IMR-90 (cell line): ENCODE results near the gene EGLN1. TPM values are rescaled to one million over a fixed set of nuclear protein-coding genes. Genes with fewer than 3 reads are reported as not detected.

ENCODE experiments used
- ATAC-seq: fragments of 200-7000 bp; cut with Tn5 transposase; 2 replicates; pipeline ENCODE4 v1.9.1; 2020; ENCODE audit warnings: low read depth, mild to moderate bottlenecking, moderate library complexity
- BruUV-seq: library from RNA; stranded (reverse); fragments of 400-500 nt; replicated peaks from 2 replicates; lab custom pipeline; 2021; lab: Mats Ljungman, UMichigan
- CTCF ChIA-PET: fragments of 300-600 bp; formaldehyde crosslinking; extraction: SDS; loops from one replicate; lab custom pipeline; 2021; ENCODE audit warnings: antibody characterized with exemption; lab: Yijun Ruan, JAX
- POLR2A ChIA-PET: fragments of 300-600 bp; sonication (Branson Sonifier 250); formaldehyde crosslinking; loops from one replicate; lab custom pipeline; 2022; ENCODE audit warnings: antibody characterized with exemption; ENCODE audit not compliant: unreplicated experiment; lab: Charles Lee
- DNase-seq: peaks from one replicate; pipeline ENCODE4 v3.0.0; 2013
- H2AFZ ChIP-seq: replicated peaks from 2 replicates; pipeline ENCODE3; 2013; ENCODE audit warnings: low read length, mild to moderate bottlenecking; ENCODE audit not compliant: poor library complexity
- H2AK5ac ChIP-seq: 2 replicates; pipeline ENCODE4 v1.6.1; 2013; ENCODE audit warnings: low read depth, low read length, inconsistent platforms
- H2AK9ac ChIP-seq: replicated peaks from 2 replicates; pipeline ENCODE3; 2013; ENCODE audit warnings: mild to moderate bottlenecking, low read depth, low read length, moderate library complexity; ENCODE audit not compliant: poor library complexity
- H2BK120ac ChIP-seq: 2 replicates; pipeline ENCODE4 v1.6.1; 2013; ENCODE audit warnings: low read depth, low read length, inconsistent platforms
- H2BK15ac ChIP-seq: 3 replicates; pipeline ENCODE4 v1.6.1; 2013; ENCODE audit warnings: low read depth, low read length, inconsistent platforms
- H2BK20ac ChIP-seq: 2 replicates; pipeline ENCODE4 v1.6.1; 2013; ENCODE audit warnings: low read depth, mild to moderate bottlenecking, inconsistent platforms, low read length, moderate library complexity
- H2BK5ac ChIP-seq: 2 replicates; pipeline ENCODE4 v1.6.1; 2013; ENCODE audit warnings: mild to moderate bottlenecking, low read depth, low read length, inconsistent platforms; ENCODE audit not compliant: poor library complexity, severe bottlenecking
- H3K14ac ChIP-seq: replicated peaks from 2 replicates; pipeline ENCODE4 v1.6.1; 2013; ENCODE audit warnings: low read depth, low read length, inconsistent platforms
- H3K18ac ChIP-seq: 2 replicates; pipeline ENCODE4 v1.6.1; 2013; ENCODE audit warnings: low read depth, low read length, control low read depth
- H3K23ac ChIP-seq: 2 replicates; pipeline ENCODE4 v1.6.1; 2013; ENCODE audit warnings: low read depth, low read length, inconsistent platforms
- H3K27ac ChIP-seq: 2 replicates; pipeline ENCODE4 v1.5.1; 2013; ENCODE audit warnings: mild to moderate bottlenecking, control low read depth, low read length; ENCODE audit not compliant: insufficient read depth
- H3K27me3 ChIP-seq: 2 replicates; pipeline ENCODE4 v1.6.1; 2013; ENCODE audit warnings: low read length; ENCODE audit not compliant: control insufficient read depth, insufficient read depth
- H3K36me3 ChIP-seq: 2 replicates; pipeline ENCODE4 v1.6.1; 2013; ENCODE audit warnings: low read length, mixed read lengths; ENCODE audit not compliant: control insufficient read depth, insufficient read depth
- H3K4ac ChIP-seq: 2 replicates; pipeline ENCODE4 v1.6.1; 2013; ENCODE audit warnings: low read depth, low read length, inconsistent platforms
- H3K4me1 ChIP-seq: 2 replicates; pipeline ENCODE4 v1.6.1; 2013; ENCODE audit warnings: low read length, mixed read lengths; ENCODE audit not compliant: control insufficient read depth, insufficient read depth
- H3K4me2 ChIP-seq: 2 replicates; pipeline ENCODE4 v1.6.1; 2013; ENCODE audit warnings: low read depth, mild to moderate bottlenecking, control low read depth, low read length, moderate library complexity
- H3K4me3 ChIP-seq: 2 replicates; pipeline ENCODE4 v1.5.1; 2013; ENCODE audit warnings: low read depth, mild to moderate bottlenecking, control low read depth, low read length, moderate library complexity; ENCODE audit not compliant: insufficient read depth
- H3K56ac ChIP-seq: 2 replicates; pipeline ENCODE4 v1.6.1; 2013; ENCODE audit warnings: low read length, inconsistent platforms; ENCODE audit not compliant: insufficient read depth; ENCODE audit errors: extremely low read depth
- H3K79me1 ChIP-seq, 2 experiments: 2 replicates each; pipeline ENCODE4 v1.6.1; 2013; ENCODE audit warnings: low read length in 2 of 2, inconsistent platforms in 1 of 2, low read depth in 1 of 2
- H3K9ac ChIP-seq: 2 replicates; pipeline ENCODE4 v1.6.1; 2013; ENCODE audit warnings: low read depth, low read length, control low read depth
- H3K9me1 ChIP-seq: 2 replicates; pipeline ENCODE4 v1.6.1; 2013; ENCODE audit warnings: low read length, inconsistent platforms; ENCODE audit not compliant: insufficient read depth
- H3K9me3 ChIP-seq: 2 replicates; pipeline ENCODE4 v1.6.1; 2013; ENCODE audit warnings: low read length; ENCODE audit not compliant: control insufficient read depth, insufficient read depth
- H4K20me1 ChIP-seq: 2 replicates; pipeline ENCODE4 v1.6.1; 2013; ENCODE audit warnings: low read length, inconsistent platforms; ENCODE audit not compliant: insufficient read depth
- H4K5ac ChIP-seq: 2 replicates; pipeline ENCODE4 v1.6.1; 2013; ENCODE audit warnings: mild to moderate bottlenecking, low read depth, low read length, control low read depth
- H4K8ac ChIP-seq, 2 experiments: 2 replicates each; pipeline ENCODE4 v1.6.1; 2013; ENCODE audit warnings: low read depth in 2 of 2, low read length in 2 of 2, control low read depth in 1 of 2, inconsistent platforms in 1 of 2
- H4K91ac ChIP-seq: 2 replicates; pipeline ENCODE4 v1.6.1; 2013; ENCODE audit warnings: low read depth, low read length, inconsistent platforms; ENCODE audit not compliant: insufficient read depth
- CTCF ChIP-seq: conservative IDR thresholded peaks from 2 replicates; pipeline ENCODE4 v1.5.1; 2012; ENCODE audit warnings: mild to moderate bottlenecking, low read depth, low read length, improper control_type of control experiment
- FOS ChIP-seq: fragments of 150-350 bp; IDR thresholded peaks from 2 replicates; pipeline ENCODE4 v1.6.1; 2016; ENCODE audit warnings: low read depth, low read length
- POLR2A ChIP-seq: IDR thresholded peaks from 2 replicates; pipeline ENCODE4 v1.6.1; 2012; ENCODE audit warnings: mild to moderate bottlenecking, low read depth, low read length
- WGBS, 2 experiments: methylation state at CpG; one replicate each; pipeline versions ENCODE4 v1.1.5 to v1.1.7; 2013; ENCODE audit warnings: missing lambda C conversion rate in 2 of 2; ENCODE audit not compliant: insufficient read length in 1 of 2; ENCODE audit errors: extremely low coverage in 2 of 2; 5-methylcytosine and 5-hydroxymethylcytosine counted together
- dilution Hi-C: fragments of 300-500 bp; cut with HindIII; formaldehyde crosslinking; loops from one replicate; pipeline ENCODE4 v1.14.3; 2018; ENCODE audit warnings: low sequenced_read_pairs; ENCODE audit not compliant: unreplicated experiment
- in situ Hi-C: fragments of 300-500 bp; cut with MboI; formaldehyde crosslinking; loops from 3 replicates; pipeline ENCODE4 v1.14.3; 2019; ENCODE audit warnings: low sequenced_read_pairs, inconsistent platforms, mixed read lengths
- intact Hi-C: fragments of 100-400 bp; cut with micrococcal nuclease; formaldehyde crosslinking; loops from 2 replicates; pipeline ENCODE4 v1.10.0; 2022
- polyA plus RNA-seq, 3 experiments: library from polyadenylated mRNA; depleted of rRNA; stranded (reverse); fragments of >200 nt; gene quantifications; 2 replicates each; pipeline ENCODE4 v1.2.3, GENCODE V29; 2012; ENCODE audit warnings: low replicate concordance in 1 of 3
- total RNA-seq: library from RNA; depleted of rRNA; stranded (reverse); fragments of >200 nt; gene quantifications from 2 replicates; pipeline ENCODE4 v1.2.3, GENCODE V29; 2012

The EGLN1 gene
- total and polyA plus RNA-seq, 2 of the 4 experiments (the other 2 are of a cell fraction): 25.7 to 26.9 TPM

- H3K27me3 ChIP-seq: no peaks in the 10 kb centered on the region
- no peak overlapping the region for H3K4ac ChIP-seq
- ATAC-seq (no peak), DNase-seq (peak; percentile 32)
- H3K9me3 ChIP-seq: no peaks in the 10 kb centered on the region
- no peak overlapping the region for H2BK15ac ChIP-seq
- no peak overlapping the region for H3K27ac ChIP-seq
- POLR2A ChIA-PET: no interaction called here
- no TSS peak for BruUV-seq
- H4K91ac ChIP-seq: no peak overlapping the region
- H3K14ac ChIP-seq: no peak overlapping the region
- H2AFZ ChIP-seq: no peak overlapping the region
- H2AK9ac ChIP-seq: no peak overlapping the region
- H2AK5ac ChIP-seq: no peak overlapping the region
- H2BK120ac ChIP-seq: no peak overlapping the region
- no peak overlapping the region for H4K8ac ChIP-seq
- peaks cover 16% of the 10 kb centered on the region for H3K9me1 ChIP-seq
- no CpG with 5 or more reads among the region's 4 CpGs for WGBS, 2 experiments
- CTCF ChIA-PET: interaction anchor here (0.6 kb wide), 1 partner anchor 120 kb away, joined by 5 read pairs; no protein-coding TSS in a partner anchor
- H3K4me3 ChIP-seq: no peak overlapping the region
- peaks cover 37 to 72% of the 10 kb centered on the region in 2 experiments for H3K79me1 ChIP-seq
- TF ChIP-seq CTCF (no peak), FOS (peak; percentile 15; the same call in 1 of the 2 replicates), POLR2A (no peak)
- no peak overlapping the region for H3K18ac ChIP-seq
- intact Hi-C loops (no loop called here), dilution Hi-C loops (no loop called here), in situ Hi-C loops (no loop called here)
- peaks cover 5% of the 10 kb centered on the region for H3K4me1 ChIP-seq
- peaks cover 36% of the 10 kb centered on the region for H4K20me1 ChIP-seq
- H3K36me3 ChIP-seq: peaks cover 1% of the 10 kb centered on the region; the same call in 1 of the 2 replicates
- H3K56ac ChIP-seq: no peak overlapping the region
- no peak overlapping the region for H3K9ac ChIP-seq
- H3K4me2 ChIP-seq: no peak overlapping the region
- no peak overlapping the region for H2BK5ac ChIP-seq
- no peak overlapping the region for H4K5ac ChIP-seq
- no peak overlapping the region for H2BK20ac ChIP-seq
- no peak overlapping the region; the same call in 1 of the 2 replicates for H3K23ac ChIP-seq
Observed at GRCh38 chr1:231376101-231376500, 46.0 kb downstream of the EGLN1 start.
